Ovary (tissue), 3 donors: ENCODE data around the gene GET4.

Experiments
- EP300 ChIP-seq: sonication (generic); formaldehyde crosslinking; IDR thresholded peaks from one replicate; pipeline ENCODE4 v1.6.1; 2017; ENCODE audit warnings: antibody characterized with exemption
- POLR2A ChIP-seq: fragments of 450-650 bp; IDR thresholded peaks from one replicate; pipeline ENCODE4 v1.6.1; 2017; ENCODE audit warnings: antibody characterized with exemption, mild to moderate bottlenecking, moderate library complexity
- TF ChIP-seq, protein P1 (sequence below), 3 donors: fragments of 450-650 bp in 2 of 3; fragments of 200-600 bp in 1 of 3; IDR thresholded peaks; one replicate each; pipeline versions ENCODE4 v1.5.1 to v1.8.0; 2016 to 2022; ENCODE audit warnings: antibody characterized with exemption in 3 of 3, mild to moderate bottlenecking in 1 of 3
- donor health status: DM: no; HTN: no; CAD: no.

DNA sequence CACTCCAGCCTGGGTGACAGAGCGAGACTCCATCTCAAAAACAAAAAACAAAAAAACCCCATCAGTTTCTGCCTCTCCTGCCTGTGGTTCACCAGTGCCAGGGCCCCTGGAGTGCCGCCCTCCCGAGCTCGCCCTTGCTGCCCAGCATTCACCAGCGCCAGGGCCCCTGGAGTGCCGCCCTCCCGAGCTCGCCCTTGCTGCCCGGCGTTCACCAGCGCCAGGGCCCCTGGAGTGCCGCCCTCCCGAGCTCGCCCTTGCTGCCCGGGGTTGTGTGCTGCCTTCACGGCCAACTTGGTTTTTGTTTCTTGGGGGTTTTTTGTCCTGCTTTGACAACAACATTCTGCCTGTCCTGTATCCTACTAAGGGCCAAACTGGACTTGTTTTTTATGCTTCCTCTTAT lies 13.2 kb upstream of the GET4 start:
- TF ChIP-seq EP300 (no peak), POLR2A (no peak)
- TF ChIP-seq, protein P1, sequence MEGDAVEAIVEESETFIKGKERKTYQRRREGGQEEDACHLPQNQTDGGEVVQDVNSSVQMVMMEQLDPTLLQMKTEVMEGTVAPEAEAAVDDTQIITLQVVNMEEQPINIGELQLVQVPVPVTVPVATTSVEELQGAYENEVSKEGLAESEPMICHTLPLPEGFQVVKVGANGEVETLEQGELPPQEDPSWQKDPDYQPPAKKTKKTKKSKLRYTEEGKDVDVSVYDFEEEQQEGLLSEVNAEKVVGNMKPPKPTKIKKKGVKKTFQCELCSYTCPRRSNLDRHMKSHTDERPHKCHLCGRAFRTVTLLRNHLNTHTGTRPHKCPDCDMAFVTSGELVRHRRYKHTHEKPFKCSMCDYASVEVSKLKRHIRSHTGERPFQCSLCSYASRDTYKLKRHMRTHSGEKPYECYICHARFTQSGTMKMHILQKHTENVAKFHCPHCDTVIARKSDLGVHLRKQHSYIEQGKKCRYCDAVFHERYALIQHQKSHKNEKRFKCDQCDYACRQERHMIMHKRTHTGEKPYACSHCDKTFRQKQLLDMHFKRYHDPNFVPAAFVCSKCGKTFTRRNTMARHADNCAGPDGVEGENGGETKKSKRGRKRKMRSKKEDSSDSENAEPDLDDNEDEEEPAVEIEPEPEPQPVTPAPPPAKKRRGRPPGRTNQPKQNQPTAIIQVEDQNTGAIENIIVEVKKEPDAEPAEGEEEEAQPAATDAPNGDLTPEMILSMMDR (IDR thresholded peaks at IDR 0.05) = no peak
